Karpas-422 (cell line): ENCODE data around the gene SNED1. TPM values are rescaled to one million over a fixed set of nuclear protein-coding genes. Genes with fewer than 3 reads are reported as not detected.

ENCODE experiments used
- DNase-seq: peaks from one replicate; pipeline ENCODE4 v3.0.0-alpha.2; 2015
- H2AFZ ChIP-seq: fragments of 200-600 bp; sonication (generic); 2 replicates; pipeline ENCODE4 v1.6.1; 2014; ENCODE audit warnings: antibody characterized with exemption, low read length, mixed read lengths
- H3K27ac ChIP-seq: fragments of 200-600 bp; sonication (generic); 2 replicates; pipeline ENCODE4 v1.5.1; 2014; ENCODE audit warnings: mild to moderate bottlenecking, low read length, moderate library complexity
- H3K27me3 ChIP-seq: fragments of 200-600 bp; sonication (generic); 2 replicates; pipeline ENCODE4 v1.6.1; 2014; ENCODE audit warnings: low read length, mixed read lengths
- H3K36me3 ChIP-seq: fragments of 200-600 bp; sonication (generic); 2 replicates; pipeline ENCODE4 v1.6.1; 2014; ENCODE audit warnings: low read length, mixed read lengths; ENCODE audit not compliant: insufficient read depth
- H3K4me1 ChIP-seq: fragments of 200-600 bp; sonication (generic); 2 replicates; pipeline ENCODE4 v1.6.1; 2014; ENCODE audit warnings: mild to moderate bottlenecking, low read length, mixed read lengths
- H3K4me2 ChIP-seq: fragments of 200-600 bp; sonication (generic); 2 replicates; pipeline ENCODE4 v1.6.1; 2014; ENCODE audit warnings: low read length, low read depth, mild to moderate bottlenecking; ENCODE audit not compliant: poor library complexity, severe bottlenecking
- H3K4me3 ChIP-seq: fragments of 200-600 bp; sonication (generic); 2 replicates; pipeline ENCODE4 v1.5.1; 2014; ENCODE audit warnings: mild to moderate bottlenecking, antibody characterized with exemption, low read length, mixed read lengths
- H3K79me2 ChIP-seq: fragments of 200-600 bp; sonication (generic); 2 replicates; pipeline ENCODE4 v1.6.1; 2014; ENCODE audit warnings: mild to moderate bottlenecking, low read length, mixed read lengths
- H3K9ac ChIP-seq: fragments of 200-600 bp; sonication (generic); 2 replicates; pipeline ENCODE4 v1.6.0; 2014; ENCODE audit warnings: low read length
- H3K9me2 ChIP-seq: fragments of 200-600 bp; sonication (generic), shearing (Covaris generic); replicated peaks from 2 replicates; pipeline ENCODE4 v1.6.0; 2014; ENCODE audit warnings: mild to moderate bottlenecking, low read length, moderate library complexity; ENCODE audit not compliant: insufficient read depth
- H3K9me3 ChIP-seq: fragments of 300-700, 200-600 bp; sonication (generic); 2 replicates; pipeline ENCODE4 v1.6.1; 2014; ENCODE audit warnings: low read length, mixed read lengths
- H4K20me1 ChIP-seq: fragments of 200-600 bp; sonication (generic); 2 replicates; pipeline ENCODE4 v1.6.1; 2014; ENCODE audit warnings: mild to moderate bottlenecking, antibody characterized with exemption, low read length, low read depth; ENCODE audit not compliant: insufficient read depth
- total RNA-seq: library from RNA; depleted of rRNA; stranded (reverse); fragments of >200 nt; shearing (Covaris generic); gene quantifications from 2 replicates; pipeline ENCODE4 v1.2.3, GENCODE V29; 2014; ENCODE audit warnings: low replicate concordance

Gene SNED1
- total RNA-seq, 1 experiment from 2014 or later = 1.9 TPM

- Histone ChIP-seq H2AFZ (no peak overlapping the region), H3K36me3 (no peaks in the 10 kb centered on the region), H3K4me2 (no peak overlapping the region), H3K4me1 (no peaks in the 10 kb centered on the region), H3K9me3 (no peaks in the 10 kb centered on the region), H4K20me1 (no peaks in the 10 kb centered on the region), H3K4me3 (no peak overlapping the region), H3K27ac (no peak overlapping the region), H3K27me3 (no peaks in the 10 kb centered on the region), H3K9ac (no peak overlapping the region), H3K79me2 (no peaks in the 10 kb centered on the region), H3K9me2 (no peaks in the 10 kb centered on the region)
- no peak for DNase-seq
Measured at GRCh38 chr2:241017228-241017940, 19.0 kb downstream of the SNED1 start.

- no peaks in the 10 kb centered on the region for H3K27me3 ChIP-seq
- H3K9me3 ChIP-seq = no peaks in the 10 kb centered on the region
- no peak for DNase-seq
- no peaks in the 10 kb centered on the region for H4K20me1 ChIP-seq
- H3K9ac ChIP-seq = no peak overlapping the region
- no peaks in the 10 kb centered on the region for H3K79me2 ChIP-seq
- no peak overlapping the region for H3K4me2 ChIP-seq
- H2AFZ ChIP-seq = no peak overlapping the region
- no peaks in the 10 kb centered on the region for H3K4me1 ChIP-seq
- no peaks in the 10 kb centered on the region for H3K9me2 ChIP-seq
- no peaks in the 10 kb centered on the region for H3K36me3 ChIP-seq
- no peak overlapping the region for H3K4me3 ChIP-seq
- no peak overlapping the region for H3K27ac ChIP-seq
Measured at GRCh38 chr2:241018051-241018891, 19.9 kb downstream of the SNED1 start.

GRCh38 chr2:241019441-241020139, 21.2 kb downstream of the SNED1 start:
- no peaks in the 10 kb centered on the region for H3K9me3 ChIP-seq
- H3K27me3 ChIP-seq = no peaks in the 10 kb centered on the region
- no peak overlapping the region for H3K4me3 ChIP-seq
- no peak overlapping the region for H2AFZ ChIP-seq
- H3K4me1 ChIP-seq = no peaks in the 10 kb centered on the region
- H3K9ac ChIP-seq = no peak overlapping the region
- H3K79me2 ChIP-seq = no peaks in the 10 kb centered on the region
- H3K27ac ChIP-seq = no peak overlapping the region
- no peaks in the 10 kb centered on the region for H3K36me3 ChIP-seq
- H3K9me2 ChIP-seq = no peaks in the 10 kb centered on the region
- H3K4me2 ChIP-seq = no peak overlapping the region
- DNase-seq = no peak
- no peaks in the 10 kb centered on the region for H4K20me1 ChIP-seq

GRCh38 chr2:241020201-241020600, 21.8 kb downstream of the SNED1 start:
- H3K4me3 ChIP-seq = no peak overlapping the region
- H3K9me2 ChIP-seq = no peaks in the 10 kb centered on the region
- H3K4me2 ChIP-seq = no peak overlapping the region
- no peaks in the 10 kb centered on the region for H3K27me3 ChIP-seq
- no peaks in the 10 kb centered on the region for H4K20me1 ChIP-seq
- H3K27ac ChIP-seq = no peak overlapping the region
- no peaks in the 10 kb centered on the region for H3K9me3 ChIP-seq
- H3K9ac ChIP-seq = no peak overlapping the region
- H2AFZ ChIP-seq = no peak overlapping the region
- no peak for DNase-seq
- no peaks in the 10 kb centered on the region for H3K36me3 ChIP-seq
- H3K79me2 ChIP-seq = no peaks in the 10 kb centered on the region
- H3K4me1 ChIP-seq = no peaks in the 10 kb centered on the region

- no peaks in the 10 kb centered on the region for H3K4me1 ChIP-seq
- H3K27me3 ChIP-seq = no peaks in the 10 kb centered on the region
- no peaks in the 10 kb centered on the region for H3K36me3 ChIP-seq
- H3K27ac ChIP-seq = no peak overlapping the region
- H3K9ac ChIP-seq = no peak overlapping the region
- H2AFZ ChIP-seq = no peak overlapping the region
- no peak for DNase-seq
- no peak overlapping the region for H3K4me3 ChIP-seq
- H3K9me3 ChIP-seq = no peaks in the 10 kb centered on the region
- H3K9me2 ChIP-seq = no peaks in the 10 kb centered on the region
- H3K79me2 ChIP-seq = no peaks in the 10 kb centered on the region
- no peak overlapping the region for H3K4me2 ChIP-seq
- H4K20me1 ChIP-seq = no peaks in the 10 kb centered on the region
Measured at GRCh38 chr2:241020629-241021190, 22.3 kb downstream of the SNED1 start.

- Histone ChIP-seq H2AFZ (no peak overlapping the region), H3K9me2 (no peaks in the 10 kb centered on the region), H4K20me1 (no peaks in the 10 kb centered on the region), H3K9me3 (peaks cover 8% of the 10 kb centered on the region; the same call in 1 of the 2 replicates), H3K9ac (no peak overlapping the region), H3K79me2 (no peaks in the 10 kb centered on the region), H3K27ac (no peak overlapping the region), H3K27me3 (no peaks in the 10 kb centered on the region), H3K4me3 (no peak overlapping the region), H3K36me3 (no peaks in the 10 kb centered on the region), H3K4me2 (no peak overlapping the region), H3K4me1 (no peaks in the 10 kb centered on the region)
- no peak for DNase-seq
Measured at GRCh38 chr2:241025639-241026038, 27.2 kb downstream of the SNED1 start.

- H3K27me3 ChIP-seq = no peaks in the 10 kb centered on the region
- H3K9ac ChIP-seq = no peak overlapping the region
- H3K36me3 ChIP-seq = no peaks in the 10 kb centered on the region
- H3K4me2 ChIP-seq = no peak overlapping the region
- no peaks in the 10 kb centered on the region for H4K20me1 ChIP-seq
- peaks cover 8% of the 10 kb centered on the region; the same call in 1 of the 2 replicates for H3K9me3 ChIP-seq
- peaks cover under 1% of the 10 kb centered on the region for H3K4me1 ChIP-seq
- no peak overlapping the region for H2AFZ ChIP-seq
- no peak for DNase-seq
- H3K79me2 ChIP-seq = no peaks in the 10 kb centered on the region
- no peak overlapping the region for H3K4me3 ChIP-seq
- H3K27ac ChIP-seq = no peak overlapping the region
- H3K9me2 ChIP-seq = no peaks in the 10 kb centered on the region
Measured at GRCh38 chr2:241029599-241030332, 31.3 kb downstream of the SNED1 start.
